ENCODE measurements around the gene DCUN1D2. TPM values are rescaled to one million over a fixed set of nuclear protein-coding genes. Genes with fewer than 3 reads are reported as not detected.

DCUN1D2 gene
- total and polyA plus RNA-seq, 10 of the 15 experiments (the other 5 are each of a cell fraction or from before 2014, with no cell fraction given), result 2.5 to 23.6 (median 9.3) TPM

DNA sequence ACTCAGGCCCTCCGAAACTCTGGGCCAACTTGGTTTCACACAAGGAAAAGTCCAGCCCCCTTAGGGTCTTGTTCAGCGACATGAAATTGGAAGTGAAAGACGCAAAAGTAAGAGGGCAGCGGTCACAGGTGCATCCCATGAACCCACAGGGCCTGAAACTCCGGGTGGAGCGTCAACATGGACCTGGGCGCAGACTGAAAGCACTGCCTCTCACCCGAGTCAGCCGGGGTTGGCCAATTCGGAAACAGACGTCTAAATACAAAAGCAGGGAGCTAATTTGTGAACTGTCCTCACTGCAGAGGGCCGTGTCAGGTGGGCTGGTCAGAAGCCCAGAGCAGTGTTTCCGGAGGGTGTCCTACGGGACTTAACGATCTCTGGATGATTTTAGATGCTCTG lies 63.9 kb downstream of the DCUN1D2 start:
- H3K4me2 ChIP-seq (ENCODE audit: control insufficient read depth, insufficient read depth), result no peak overlapping the region

More for the DNA sequence above, 63.9 kb downstream of the DCUN1D2 start:
- ATAC-seq, result no peak
- Histone ChIP-seq H4K20me1 (ENCODE audit: control insufficient read depth, insufficient read depth) (no peaks in the 10 kb centered on the region), H3K36me3 (ENCODE audit: control insufficient read depth in 2 of 2, insufficient read depth in 2 of 2, low read length in 1 of 2) (no peaks in the 10 kb centered on the region), H3K27ac (ENCODE audit: control insufficient read depth, insufficient read depth) (no peak overlapping the region), H3K9ac (ENCODE audit: control insufficient read depth, insufficient read depth, low read length) (no peak overlapping the region), H3K4me3 (no peak overlapping the region), H2AFZ (ENCODE audit: control insufficient read depth, low read depth, low read length) (no peak overlapping the region), H3K9me3 (replicated peaks; ENCODE audit: control insufficient read depth, insufficient read depth, low read length) (no peaks in the 10 kb centered on the region), H3K27me3 (replicated peaks in 1 of 2; ENCODE audit: control insufficient read depth in 2 of 2, insufficient read depth in 2 of 2, low read length in 1 of 2) (no peaks in the 10 kb centered on the region), H3K4me1 (ENCODE audit: control insufficient read depth, insufficient read depth, low read length) (no peaks in the 10 kb centered on the region), H3K79me2 (ENCODE audit: control insufficient read depth, insufficient read depth, low read length) (no peaks in the 10 kb centered on the region)
- in situ Hi-C loops (cut with MboI), result no loop called here
- BruUV-seq (replicated peaks), result no TSS peak
- intact Hi-C loops (cut with micrococcal nuclease; ENCODE audit: unreplicated experiment), result no loop called here
- ChIA-PET POLR2A (no interaction called here), CTCF (no interaction called here), SMC1A (ENCODE audit: uncharacterized antibody, unreplicated experiment) (no interaction called here), RAD21 (ENCODE audit: unreplicated experiment) (no interaction called here)
- 55% methylated on average over 15 of the region's 15 CpGs for WGBS (ENCODE audit: insufficient coverage, insufficient replicate concordance, low lambda C conversion rate, missing lambda C conversion rate)
- FAIRE-seq, result no peak
- TF ChIP-seq E2F8 (IDR thresholded peaks at IDR 0.05; ENCODE audit: low read depth, partially characterized antibody) (no peak), YBX1 (IDR thresholded peaks at IDR 0.05) (no peak), BACH1 (IDR thresholded peaks at IDR 0.05; ENCODE audit: borderline replicate concordance) (no peak), HCFC1 (IDR thresholded peaks at IDR 0.05; ENCODE audit: low read length) (no peak), NR2C2 (IDR thresholded peaks at IDR 0.05; ENCODE audit: borderline replicate concordance, control insufficient read depth, insufficient read length, low read depth) (no peak), NR2F1 (conservative IDR thresholded peaks at IDR 0.05) (no peak), MXI1 (IDR thresholded peaks at IDR 0.05; ENCODE audit: low read depth, low read length) (no peak), CREM (IDR thresholded peaks at IDR 0.05; ENCODE audit: low read depth) (no peak), SPI1 (IDR thresholded peaks at IDR 0.05; ENCODE audit: borderline replicate concordance, insufficient read depth, low read depth, low read length) (no peak), ZNF274 (IDR thresholded peaks at IDR 0.05; ENCODE audit: insufficient read depth, insufficient read length) (no peak), ZNF384 (IDR thresholded peaks at IDR 0.05; ENCODE audit: borderline replicate concordance, low read depth, low read length) (no peak), BCL11A (IDR thresholded peaks at IDR 0.05; ENCODE audit: low read depth, low read length) (no peak), FOS (IDR thresholded peaks at IDR 0.05; ENCODE audit: borderline replicate concordance, extremely low read depth, insufficient read length) (no peak), NFIC (IDR thresholded peaks at IDR 0.05; ENCODE audit: low read depth, low read length) (no peak), YY1 (IDR thresholded peaks at IDR 0.05; ENCODE audit: low read depth, low read length) (no peak)
- TF ChIP-seq, protein P1, sequence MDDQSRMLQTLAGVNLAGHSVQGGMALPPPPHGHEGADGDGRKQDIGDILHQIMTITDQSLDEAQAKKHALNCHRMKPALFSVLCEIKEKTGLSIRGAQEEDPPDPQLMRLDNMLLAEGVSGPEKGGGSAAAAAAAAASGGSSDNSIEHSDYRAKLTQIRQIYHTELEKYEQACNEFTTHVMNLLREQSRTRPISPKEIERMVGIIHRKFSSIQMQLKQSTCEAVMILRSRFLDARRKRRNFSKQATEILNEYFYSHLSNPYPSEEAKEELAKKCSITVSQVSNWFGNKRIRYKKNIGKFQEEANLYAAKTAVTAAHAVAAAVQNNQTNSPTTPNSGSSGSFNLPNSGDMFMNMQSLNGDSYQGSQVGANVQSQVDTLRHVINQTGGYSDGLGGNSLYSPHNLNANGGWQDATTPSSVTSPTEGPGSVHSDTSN (IDR thresholded peaks at IDR 0.05; ENCODE audit: insufficient replicate concordance, low read depth, low read length), result no peak
- TF ChIP-seq, protein P2, sequence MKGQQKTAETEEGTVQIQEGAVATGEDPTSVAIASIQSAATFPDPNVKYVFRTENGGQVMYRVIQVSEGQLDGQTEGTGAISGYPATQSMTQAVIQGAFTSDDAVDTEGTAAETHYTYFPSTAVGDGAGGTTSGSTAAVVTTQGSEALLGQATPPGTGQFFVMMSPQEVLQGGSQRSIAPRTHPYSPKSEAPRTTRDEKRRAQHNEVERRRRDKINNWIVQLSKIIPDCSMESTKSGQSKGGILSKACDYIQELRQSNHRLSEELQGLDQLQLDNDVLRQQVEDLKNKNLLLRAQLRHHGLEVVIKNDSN (IDR thresholded peaks at IDR 0.05; ENCODE audit: borderline replicate concordance, extremely low read length, insufficient read depth, low read depth, low read length), result no peak
- TF ChIP-seq, protein P3, sequence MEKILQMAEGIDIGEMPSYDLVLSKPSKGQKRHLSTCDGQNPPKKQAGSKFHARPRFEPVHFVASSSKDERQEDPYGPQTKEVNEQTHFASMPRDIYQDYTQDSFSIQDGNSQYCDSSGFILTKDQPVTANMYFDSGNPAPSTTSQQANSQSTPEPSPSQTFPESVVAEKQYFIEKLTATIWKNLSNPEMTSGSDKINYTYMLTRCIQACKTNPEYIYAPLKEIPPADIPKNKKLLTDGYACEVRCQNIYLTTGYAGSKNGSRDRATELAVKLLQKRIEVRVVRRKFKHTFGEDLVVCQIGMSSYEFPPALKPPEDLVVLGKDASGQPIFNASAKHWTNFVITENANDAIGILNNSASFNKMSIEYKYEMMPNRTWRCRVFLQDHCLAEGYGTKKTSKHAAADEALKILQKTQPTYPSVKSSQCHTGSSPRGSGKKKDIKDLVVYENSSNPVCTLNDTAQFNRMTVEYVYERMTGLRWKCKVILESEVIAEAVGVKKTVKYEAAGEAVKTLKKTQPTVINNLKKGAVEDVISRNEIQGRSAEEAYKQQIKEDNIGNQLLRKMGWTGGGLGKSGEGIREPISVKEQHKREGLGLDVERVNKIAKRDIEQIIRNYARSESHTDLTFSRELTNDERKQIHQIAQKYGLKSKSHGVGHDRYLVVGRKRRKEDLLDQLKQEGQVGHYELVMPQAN (conservative IDR thresholded peaks at IDR 0.05), result no peak
- DNase-seq (ENCODE audit: low read depth, low spot score), result no peak
